T-cell (primary cell): ENCODE measurements around the gene PPP1R3A. TPM values are rescaled to one million over a fixed set of nuclear protein-coding genes. Genes with fewer than 3 reads are reported as not detected.

Source experiments
- ATAC-seq, 4 experiments: fragments of 200-7000 bp in 3 of 4; fragments of 150-1000 bp in 1 of 4; cut with Tn5 transposase; replicated peaks in 1 of 4; 1 replicate in 3 of 4; 2 replicates in 1 of 4; pipeline ENCODE4 v1.10.0; 2021; ENCODE audit warnings: moderate library complexity in 3 of 4, mild to moderate bottlenecking in 2 of 4, moderate number of reproducible peaks in 1 of 4
- CTCF ChIA-PET, 2 donors: fragments of 300-600 bp; sonication (Branson Sonifier 250); formaldehyde crosslinking; loops; one replicate each; lab custom pipeline; 2022; ENCODE audit warnings: antibody characterized with exemption in 2 of 2; lab: Charles Lee
- POLR2A ChIA-PET, 2 donors: fragments of 300-600 bp; sonication (Branson Sonifier 250); formaldehyde crosslinking; loops; one replicate each; lab custom pipeline; 2022; ENCODE audit warnings: antibody characterized with exemption in 2 of 2; lab: Charles Lee
- DNase-seq, 35 experiments: peaks; one replicate each; pipeline versions ENCODE4 v3.0.0 to v3.0.0-alpha.2; 2013 to 2023
- H3K27ac ChIP-seq: one replicate; pipeline ENCODE4 v1.5.1; 2013; ENCODE audit warnings: low read length
- H3K27me3 ChIP-seq, 2 experiments: replicated peaks in 1 of 2; 1 replicate in 1 of 2; 2 replicates in 1 of 2; pipeline versions ENCODE4 v1.6.1 to v1.7.0; 2013; ENCODE audit warnings: low read length in 1 of 2, mixed read lengths in 1 of 2; ENCODE audit not compliant: control insufficient read depth in 2 of 2, insufficient read depth in 2 of 2; ENCODE audit errors: extremely low read depth in 1 of 2
- H3K36me3 ChIP-seq, 2 donors: 1 replicate in 1 of 2; 2 replicates in 1 of 2; pipeline versions ENCODE4 v1.6.1 to v1.7.0; 2013; ENCODE audit warnings: low read length in 1 of 2; ENCODE audit not compliant: control insufficient read depth in 2 of 2, insufficient read depth in 1 of 2; ENCODE audit errors: extremely low read depth in 1 of 2
- H3K4me1 ChIP-seq, 2 experiments: 1 replicate in 1 of 2; 2 replicates in 1 of 2; pipeline versions ENCODE4 v1.6.1 to v1.7.0; 2013; ENCODE audit warnings: low read length in 2 of 2, mixed read lengths in 1 of 2; ENCODE audit not compliant: insufficient read depth in 2 of 2, control insufficient read depth in 1 of 2; ENCODE audit errors: extremely low read depth in 1 of 2
- H3K4me3 ChIP-seq, 2 donors: 1 replicate in 1 of 2; 2 replicates in 1 of 2; pipeline versions ENCODE4 v1.5.1 to v1.7.0; 2013; ENCODE audit warnings: mild to moderate bottlenecking in 2 of 2, low read length in 1 of 2, moderate library complexity in 1 of 2; ENCODE audit not compliant: control insufficient read depth in 1 of 2; ENCODE audit errors: extremely low read depth in 1 of 2
- H3K9me3 ChIP-seq: 2 replicates; pipeline ENCODE4 v1.7.0; 2013
- H3K27ac Mint-ChIP-seq, 2 donors: one replicate each; pipeline ENCODE4 v1.8.0; 2020 to 2021; ENCODE audit warnings: mild to moderate bottlenecking in 2 of 2, mixed read lengths in 2 of 2
- H3K27me3 Mint-ChIP-seq, 2 donors: one replicate each; pipeline ENCODE4 v1.8.0; 2021 to 2022; ENCODE audit warnings: mixed read lengths in 2 of 2
- H3K36me3 Mint-ChIP-seq: one replicate; pipeline ENCODE4 v1.8.0; 2021; ENCODE audit warnings: mixed read lengths
- H3K4me1 Mint-ChIP-seq, 3 donors: one replicate each; pipeline ENCODE4 v1.8.0; 2020 to 2022; ENCODE audit warnings: mixed read lengths in 3 of 3, mild to moderate bottlenecking in 1 of 3
- H3K4me3 Mint-ChIP-seq, 3 donors: one replicate each; pipeline ENCODE4 v1.8.0; 2020 to 2022; ENCODE audit warnings: mild to moderate bottlenecking in 3 of 3, mixed read lengths in 3 of 3, moderate library complexity in 3 of 3
- H3K9me3 Mint-ChIP-seq, 3 donors: one replicate each; pipeline ENCODE4 v1.8.0; 2020 to 2022; ENCODE audit warnings: mixed read lengths in 3 of 3
- WGBS: methylation state at CpG from one replicate; pipeline ENCODE4 v1.1.5; 2013; ENCODE audit warnings: missing lambda C conversion rate; ENCODE audit not compliant: insufficient coverage; 5-methylcytosine and 5-hydroxymethylcytosine counted together
- total RNA-seq, 35 experiments: library from RNA in 6 of 35; stranded (reverse) in 6 of 35; fragments of 120-200 nt in 1 of 35; gene quantifications; one replicate each; pipeline versions ENCODE4 v1.2.1 to v1.2.4 and lab custom pipeline; 2013 to 2026

Gene PPP1R3A
- total RNA-seq, 5 donors from 2014 or later (not counting 1 experiment from before 2014, with no cell fraction given) = not detected

GRCh38 chr7:113832196-113832745, 86.5 kb downstream of the PPP1R3A start:
- Mint-ChIP-seq H3K36me3 (no peaks in the 10 kb centered on the region), H3K4me3 (no peak overlapping the region), H3K9me3 (peaks cover 0 to 2% (median 0%) of the 10 kb centered on the region in 3 donors), H3K4me1 (no peaks in the 10 kb centered on the region), H3K27ac (no peak overlapping the region), H3K27me3 (no peaks in the 10 kb centered on the region)
- H3K27ac ChIP-seq = no peak overlapping the region
- POLR2A ChIA-PET = no interaction called here
- no CpG with 5 or more reads among the region's 1 CpG for WGBS
- H3K4me3 ChIP-seq = no peak overlapping the region
- no peaks in the 10 kb centered on the region for H3K9me3 ChIP-seq
- no peaks in the 10 kb centered on the region for H3K4me1 ChIP-seq
- ATAC-seq (no peak), DNase-seq (no peak)
- no peaks in the 10 kb centered on the region for H3K36me3 ChIP-seq
- CTCF ChIA-PET = no interaction called here
- no peaks in the 10 kb centered on the region for H3K27me3 ChIP-seq

- no peaks in the 10 kb centered on the region for H3K36me3 ChIP-seq
- Mint-ChIP-seq H3K4me3 (no peak overlapping the region), H3K4me1 (no peaks in the 10 kb centered on the region), H3K27ac (no peak overlapping the region), H3K9me3 (peaks cover 0 to 2% (median 0%) of the 10 kb centered on the region in 3 donors), H3K27me3 (no peaks in the 10 kb centered on the region), H3K36me3 (no peaks in the 10 kb centered on the region)
- WGBS = no CpG with 5 or more reads among the region's 1 CpG
- DNase-seq = no peak
- ChIA-PET CTCF (no interaction called here), POLR2A (no interaction called here)
- H3K4me1 ChIP-seq = no peaks in the 10 kb centered on the region
- no peak for ATAC-seq
- no peak overlapping the region for H3K4me3 ChIP-seq
- H3K27ac ChIP-seq = no peak overlapping the region
- no peaks in the 10 kb centered on the region for H3K9me3 ChIP-seq
- H3K27me3 ChIP-seq = no peaks in the 10 kb centered on the region
Observed at GRCh38 chr7:113831556-113831955, 87.3 kb downstream of the PPP1R3A start.

GRCh38 chr7:113828581-113828980, 90.2 kb downstream of the PPP1R3A start:
- ChIA-PET CTCF (no interaction called here), POLR2A (no interaction called here)
- H3K36me3 Mint-ChIP-seq = no peaks in the 10 kb centered on the region
- Histone ChIP-seq H3K4me3 (no peak overlapping the region), H3K9me3 (no peaks in the 10 kb centered on the region), H3K27me3 (no peaks in the 10 kb centered on the region), H3K36me3 (no peaks in the 10 kb centered on the region), H3K4me1 (no peaks in the 10 kb centered on the region), H3K27ac (no peak overlapping the region)
- H3K27me3 Mint-ChIP-seq = no peaks in the 10 kb centered on the region
- H3K9me3 Mint-ChIP-seq = peaks cover 0 to 2% (median 0%) of the 10 kb centered on the region in 3 donors
- no peak overlapping the region for H3K4me3 Mint-ChIP-seq
- DNase-seq = no peak
- no peaks in the 10 kb centered on the region for H3K4me1 Mint-ChIP-seq
- no peak for ATAC-seq
- no peak overlapping the region for H3K27ac Mint-ChIP-seq
- 43% methylated on average over 2 of the region's 3 CpGs for WGBS
